WTC11 (cell line): Measurements from ENCODE around the gene EFHD1. TPM values are rescaled to one million over a fixed set of nuclear protein-coding genes. Genes with fewer than 3 reads are reported as not detected.

Experiments
- ETV6 ChIP-seq: sonication (generic); formaldehyde crosslinking; IDR thresholded peaks from 2 replicates; pipeline ENCODE4 v1.8.1; 2022; ENCODE audit warnings: mild to moderate bottlenecking, missing genetic modification reagents
- FOXK1 ChIP-seq: sonication (generic); formaldehyde crosslinking; IDR thresholded peaks from 2 replicates; pipeline ENCODE4 v1.8.0; 2022; ENCODE audit warnings: mild to moderate bottlenecking, moderate library complexity, missing genetic modification reagents
- RELA ChIP-seq: sonication (generic); formaldehyde crosslinking; IDR thresholded peaks from 2 replicates; pipeline ENCODE4 v1.8.1; 2022; ENCODE audit warnings: missing genetic modification reagents, mild to moderate bottlenecking, borderline replicate concordance
- TCF7 ChIP-seq: sonication (generic); formaldehyde crosslinking; IDR thresholded peaks from 2 replicates; pipeline ENCODE4 v1.8.0; 2022; ENCODE audit warnings: mild to moderate bottlenecking, low read depth, missing genetic modification reagents, moderate library complexity
- TEAD1 ChIP-seq: sonication (generic); formaldehyde crosslinking; IDR thresholded peaks from 2 replicates; pipeline ENCODE4 v1.8.0; 2022; ENCODE audit warnings: mild to moderate bottlenecking, missing genetic modification reagents
- ZNF121 ChIP-seq: sonication (generic); formaldehyde crosslinking; IDR thresholded peaks from 2 replicates; pipeline ENCODE4 v1.8.0; 2023; ENCODE audit warnings: missing genetic modification reagents
- ZNF317 ChIP-seq: sonication (generic); formaldehyde crosslinking; IDR thresholded peaks from 2 replicates; pipeline ENCODE4 v1.8.1; 2023; ENCODE audit warnings: low read depth, mild to moderate bottlenecking, moderate library complexity, missing genetic modification reagents, borderline replicate concordance
- ZNF396 ChIP-seq: fragments of 250-450 bp; sonication (Bioruptor Pico); IDR thresholded peaks from 2 replicates; pipeline ENCODE4 v1.8.0; 2021; ENCODE audit warnings: mild to moderate bottlenecking, moderate library complexity, borderline replicate concordance
- total RNA-seq: library from RNA; stranded (reverse); gene quantifications from 3 replicates; pipeline ENCODE4 v1.2.3, GENCODE V29; 2021
- TF ChIP-seq, protein P1 (sequence below): sonication (generic); formaldehyde crosslinking; IDR thresholded peaks from 2 replicates; pipeline ENCODE4 v1.8.1; 2023; ENCODE audit warnings: mild to moderate bottlenecking, moderate library complexity, missing genetic modification reagents
- TF ChIP-seq, protein P2 (sequence below): fragments of 250-450 bp; sonication (Bioruptor Pico); IDR thresholded peaks from 2 replicates; pipeline ENCODE4 v2.1.2; 2022; ENCODE audit warnings: mild to moderate bottlenecking, moderate library complexity
- TF ChIP-seq, protein P3 (sequence below): sonication (generic); formaldehyde crosslinking; IDR thresholded peaks from 2 replicates; pipeline ENCODE4 v1.8.0; 2023; ENCODE audit warnings: mild to moderate bottlenecking, missing genetic modification reagents
- TF ChIP-seq, protein P4 (sequence below): fragments of 250-450 bp; sonication (Bioruptor Pico); IDR thresholded peaks from 2 replicates; pipeline ENCODE4 v1.9.0; 2021; ENCODE audit warnings: mild to moderate bottlenecking
- TF ChIP-seq, protein P5 (sequence below): sonication (generic); formaldehyde crosslinking; IDR thresholded peaks from 2 replicates; pipeline ENCODE4 v1.8.1; 2022; ENCODE audit warnings: low read depth, missing genetic modification reagents, borderline replicate concordance
- TF ChIP-seq, protein P6 (sequence below): sonication (generic); formaldehyde crosslinking; IDR thresholded peaks from 2 replicates; pipeline ENCODE4 v1.8.0; 2022; ENCODE audit warnings: mild to moderate bottlenecking, missing genetic modification reagents
- TF ChIP-seq, protein P7 (sequence below): fragments of 250-450 bp; sonication (Bioruptor Pico); IDR thresholded peaks from 2 replicates; pipeline ENCODE4 v1.9.0; 2021; ENCODE audit warnings: mild to moderate bottlenecking

EFHD1 gene
- total RNA-seq, 1 experiment from 2014 or later = 6.1 TPM

DNA sequence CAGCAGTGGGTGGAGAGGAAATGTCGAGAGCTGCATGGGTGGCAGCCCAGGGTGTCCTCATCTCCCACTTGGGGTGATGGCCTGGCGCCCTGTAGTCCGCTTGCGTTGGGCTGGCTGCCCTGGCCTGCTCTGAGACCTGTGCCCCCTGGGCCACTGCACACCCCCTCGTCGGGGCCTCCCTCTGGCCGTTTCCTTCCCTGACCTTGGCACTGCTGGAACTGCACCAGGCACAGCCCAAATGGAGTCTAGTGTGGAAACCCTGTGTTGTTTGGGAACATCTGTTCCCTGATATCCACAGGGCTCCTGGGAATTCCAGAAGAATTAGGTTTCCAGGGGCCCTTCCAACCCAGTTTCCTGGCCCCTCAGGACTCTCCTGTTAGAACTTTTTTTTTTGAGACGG lies 13.9 kb downstream of the EFHD1 start (continued):
- no peak for TF ChIP-seq ETV6 (CRISPR knock-in tag)
- TF ChIP-seq, protein P1, sequence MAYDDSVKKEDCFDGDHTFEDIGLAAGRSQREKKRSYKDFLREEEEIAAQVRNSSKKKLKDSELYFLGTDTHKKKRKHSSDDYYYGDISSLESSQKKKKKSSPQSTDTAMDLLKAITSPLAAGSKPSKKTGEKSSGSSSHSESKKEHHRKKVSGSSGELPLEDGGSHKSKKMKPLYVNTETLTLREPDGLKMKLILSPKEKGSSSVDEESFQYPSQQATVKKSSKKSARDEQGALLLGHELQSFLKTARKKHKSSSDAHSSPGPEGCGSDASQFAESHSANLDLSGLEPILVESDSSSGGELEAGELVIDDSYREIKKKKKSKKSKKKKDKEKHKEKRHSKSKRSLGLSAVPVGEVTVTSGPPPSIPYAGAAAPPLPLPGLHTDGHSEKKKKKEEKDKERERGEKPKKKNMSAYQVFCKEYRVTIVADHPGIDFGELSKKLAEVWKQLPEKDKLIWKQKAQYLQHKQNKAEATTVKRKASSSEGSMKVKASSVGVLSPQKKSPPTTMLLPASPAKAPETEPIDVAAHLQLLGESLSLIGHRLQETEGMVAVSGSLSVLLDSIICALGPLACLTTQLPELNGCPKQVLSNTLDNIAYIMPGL (CRISPR knock-in tag) = no peak
- TF ChIP-seq, protein P2, sequence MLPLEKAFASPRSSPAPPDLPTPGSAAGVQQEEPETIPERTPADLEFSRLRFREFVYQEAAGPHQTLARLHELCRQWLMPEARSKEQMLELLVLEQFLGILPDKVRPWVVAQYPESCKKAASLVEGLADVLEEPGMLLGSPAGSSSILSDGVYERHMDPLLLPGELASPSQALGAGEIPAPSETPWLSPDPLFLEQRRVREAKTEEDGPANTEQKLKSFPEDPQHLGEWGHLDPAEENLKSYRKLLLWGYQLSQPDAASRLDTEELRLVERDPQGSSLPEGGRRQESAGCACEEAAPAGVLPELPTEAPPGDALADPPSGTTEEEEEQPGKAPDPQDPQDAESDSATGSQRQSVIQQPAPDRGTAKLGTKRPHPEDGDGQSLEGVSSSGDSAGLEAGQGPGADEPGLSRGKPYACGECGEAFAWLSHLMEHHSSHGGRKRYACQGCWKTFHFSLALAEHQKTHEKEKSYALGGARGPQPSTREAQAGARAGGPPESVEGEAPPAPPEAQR (CRISPR knock-in tag) = no peak
- TF ChIP-seq RELA (CRISPR knock-in tag) = no peak
- no peak for TF ChIP-seq ZNF396 (CRISPR knock-in tag)
- TF ChIP-seq ZNF317 = no peak
- TF ChIP-seq, protein P3, sequence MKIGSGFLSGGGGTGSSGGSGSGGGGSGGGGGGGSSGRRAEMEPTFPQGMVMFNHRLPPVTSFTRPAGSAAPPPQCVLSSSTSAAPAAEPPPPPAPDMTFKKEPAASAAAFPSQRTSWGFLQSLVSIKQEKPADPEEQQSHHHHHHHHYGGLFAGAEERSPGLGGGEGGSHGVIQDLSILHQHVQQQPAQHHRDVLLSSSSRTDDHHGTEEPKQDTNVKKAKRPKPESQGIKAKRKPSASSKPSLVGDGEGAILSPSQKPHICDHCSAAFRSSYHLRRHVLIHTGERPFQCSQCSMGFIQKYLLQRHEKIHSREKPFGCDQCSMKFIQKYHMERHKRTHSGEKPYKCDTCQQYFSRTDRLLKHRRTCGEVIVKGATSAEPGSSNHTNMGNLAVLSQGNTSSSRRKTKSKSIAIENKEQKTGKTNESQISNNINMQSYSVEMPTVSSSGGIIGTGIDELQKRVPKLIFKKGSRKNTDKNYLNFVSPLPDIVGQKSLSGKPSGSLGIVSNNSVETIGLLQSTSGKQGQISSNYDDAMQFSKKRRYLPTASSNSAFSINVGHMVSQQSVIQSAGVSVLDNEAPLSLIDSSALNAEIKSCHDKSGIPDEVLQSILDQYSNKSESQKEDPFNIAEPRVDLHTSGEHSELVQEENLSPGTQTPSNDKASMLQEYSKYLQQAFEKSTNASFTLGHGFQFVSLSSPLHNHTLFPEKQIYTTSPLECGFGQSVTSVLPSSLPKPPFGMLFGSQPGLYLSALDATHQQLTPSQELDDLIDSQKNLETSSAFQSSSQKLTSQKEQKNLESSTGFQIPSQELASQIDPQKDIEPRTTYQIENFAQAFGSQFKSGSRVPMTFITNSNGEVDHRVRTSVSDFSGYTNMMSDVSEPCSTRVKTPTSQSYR (CRISPR knock-in tag) = no peak
- TF ChIP-seq ZNF121 = no peak
- no peak for TF ChIP-seq TCF7 (CRISPR knock-in tag)
- TF ChIP-seq, protein P4, sequence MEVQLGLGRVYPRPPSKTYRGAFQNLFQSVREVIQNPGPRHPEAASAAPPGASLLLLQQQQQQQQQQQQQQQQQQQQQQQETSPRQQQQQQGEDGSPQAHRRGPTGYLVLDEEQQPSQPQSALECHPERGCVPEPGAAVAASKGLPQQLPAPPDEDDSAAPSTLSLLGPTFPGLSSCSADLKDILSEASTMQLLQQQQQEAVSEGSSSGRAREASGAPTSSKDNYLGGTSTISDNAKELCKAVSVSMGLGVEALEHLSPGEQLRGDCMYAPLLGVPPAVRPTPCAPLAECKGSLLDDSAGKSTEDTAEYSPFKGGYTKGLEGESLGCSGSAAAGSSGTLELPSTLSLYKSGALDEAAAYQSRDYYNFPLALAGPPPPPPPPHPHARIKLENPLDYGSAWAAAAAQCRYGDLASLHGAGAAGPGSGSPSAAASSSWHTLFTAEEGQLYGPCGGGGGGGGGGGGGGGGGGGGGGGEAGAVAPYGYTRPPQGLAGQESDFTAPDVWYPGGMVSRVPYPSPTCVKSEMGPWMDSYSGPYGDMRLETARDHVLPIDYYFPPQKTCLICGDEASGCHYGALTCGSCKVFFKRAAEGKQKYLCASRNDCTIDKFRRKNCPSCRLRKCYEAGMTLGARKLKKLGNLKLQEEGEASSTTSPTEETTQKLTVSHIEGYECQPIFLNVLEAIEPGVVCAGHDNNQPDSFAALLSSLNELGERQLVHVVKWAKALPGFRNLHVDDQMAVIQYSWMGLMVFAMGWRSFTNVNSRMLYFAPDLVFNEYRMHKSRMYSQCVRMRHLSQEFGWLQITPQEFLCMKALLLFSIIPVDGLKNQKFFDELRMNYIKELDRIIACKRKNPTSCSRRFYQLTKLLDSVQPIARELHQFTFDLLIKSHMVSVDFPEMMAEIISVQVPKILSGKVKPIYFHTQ (CRISPR knock-in tag) = no peak
- TF ChIP-seq TEAD1 = no peak
- TF ChIP-seq, protein P5, sequence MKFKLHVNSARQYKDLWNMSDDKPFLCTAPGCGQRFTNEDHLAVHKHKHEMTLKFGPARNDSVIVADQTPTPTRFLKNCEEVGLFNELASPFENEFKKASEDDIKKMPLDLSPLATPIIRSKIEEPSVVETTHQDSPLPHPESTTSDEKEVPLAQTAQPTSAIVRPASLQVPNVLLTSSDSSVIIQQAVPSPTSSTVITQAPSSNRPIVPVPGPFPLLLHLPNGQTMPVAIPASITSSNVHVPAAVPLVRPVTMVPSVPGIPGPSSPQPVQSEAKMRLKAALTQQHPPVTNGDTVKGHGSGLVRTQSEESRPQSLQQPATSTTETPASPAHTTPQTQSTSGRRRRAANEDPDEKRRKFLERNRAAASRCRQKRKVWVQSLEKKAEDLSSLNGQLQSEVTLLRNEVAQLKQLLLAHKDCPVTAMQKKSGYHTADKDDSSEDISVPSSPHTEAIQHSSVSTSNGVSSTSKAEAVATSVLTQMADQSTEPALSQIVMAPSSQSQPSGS (CRISPR knock-in tag) = no peak
- no peak for TF ChIP-seq FOXK1 (CRISPR knock-in tag)
- TF ChIP-seq, protein P6, sequence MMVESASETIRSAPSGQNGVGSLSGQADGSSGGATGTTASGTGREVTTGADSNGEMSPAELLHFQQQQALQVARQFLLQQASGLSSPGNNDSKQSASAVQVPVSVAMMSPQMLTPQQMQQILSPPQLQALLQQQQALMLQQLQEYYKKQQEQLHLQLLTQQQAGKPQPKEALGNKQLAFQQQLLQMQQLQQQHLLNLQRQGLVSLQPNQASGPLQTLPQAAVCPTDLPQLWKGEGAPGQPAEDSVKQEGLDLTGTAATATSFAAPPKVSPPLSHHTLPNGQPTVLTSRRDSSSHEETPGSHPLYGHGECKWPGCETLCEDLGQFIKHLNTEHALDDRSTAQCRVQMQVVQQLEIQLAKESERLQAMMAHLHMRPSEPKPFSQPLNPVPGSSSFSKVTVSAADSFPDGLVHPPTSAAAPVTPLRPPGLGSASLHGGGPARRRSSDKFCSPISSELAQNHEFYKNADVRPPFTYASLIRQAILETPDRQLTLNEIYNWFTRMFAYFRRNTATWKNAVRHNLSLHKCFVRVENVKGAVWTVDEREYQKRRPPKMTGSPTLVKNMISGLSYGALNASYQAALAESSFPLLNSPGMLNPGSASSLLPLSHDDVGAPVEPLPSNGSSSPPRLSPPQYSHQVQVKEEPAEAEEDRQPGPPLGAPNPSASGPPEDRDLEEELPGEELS (CRISPR knock-in tag) = no peak
- TF ChIP-seq, protein P7, sequence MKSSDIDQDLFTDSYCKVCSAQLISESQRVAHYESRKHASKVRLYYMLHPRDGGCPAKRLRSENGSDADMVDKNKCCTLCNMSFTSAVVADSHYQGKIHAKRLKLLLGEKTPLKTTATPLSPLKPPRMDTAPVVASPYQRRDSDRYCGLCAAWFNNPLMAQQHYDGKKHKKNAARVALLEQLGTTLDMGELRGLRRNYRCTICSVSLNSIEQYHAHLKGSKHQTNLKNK = no peak
